ENCODE data around the gene OR5AL1.

DNA sequence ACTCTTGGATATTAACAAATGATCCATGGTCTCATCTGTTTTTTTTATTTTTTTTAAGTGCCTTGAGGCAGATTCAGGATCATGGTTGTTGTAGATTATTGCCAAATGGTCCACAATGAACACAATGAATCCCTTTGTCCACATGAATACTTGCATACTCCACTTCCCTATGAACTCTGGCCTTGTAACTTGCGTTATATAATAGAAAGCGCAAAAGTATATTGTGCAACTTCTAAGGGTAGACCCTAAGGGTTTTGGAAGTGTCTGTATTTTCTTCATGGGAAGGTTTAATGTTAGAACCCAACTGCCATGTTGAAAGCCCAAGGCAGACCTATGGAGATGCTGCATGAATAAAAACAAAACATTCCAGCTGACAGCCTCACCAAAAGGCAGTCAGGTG lies 8.1 kb upstream of the OR5AL1 start:
- TF ChIP-seq EZH2 (IDR thresholded peaks at IDR 0.05; ENCODE audit: borderline replicate concordance, low read depth, low read length, severe bottlenecking), result no peak
- TF ChIP-seq, protein P1, sequence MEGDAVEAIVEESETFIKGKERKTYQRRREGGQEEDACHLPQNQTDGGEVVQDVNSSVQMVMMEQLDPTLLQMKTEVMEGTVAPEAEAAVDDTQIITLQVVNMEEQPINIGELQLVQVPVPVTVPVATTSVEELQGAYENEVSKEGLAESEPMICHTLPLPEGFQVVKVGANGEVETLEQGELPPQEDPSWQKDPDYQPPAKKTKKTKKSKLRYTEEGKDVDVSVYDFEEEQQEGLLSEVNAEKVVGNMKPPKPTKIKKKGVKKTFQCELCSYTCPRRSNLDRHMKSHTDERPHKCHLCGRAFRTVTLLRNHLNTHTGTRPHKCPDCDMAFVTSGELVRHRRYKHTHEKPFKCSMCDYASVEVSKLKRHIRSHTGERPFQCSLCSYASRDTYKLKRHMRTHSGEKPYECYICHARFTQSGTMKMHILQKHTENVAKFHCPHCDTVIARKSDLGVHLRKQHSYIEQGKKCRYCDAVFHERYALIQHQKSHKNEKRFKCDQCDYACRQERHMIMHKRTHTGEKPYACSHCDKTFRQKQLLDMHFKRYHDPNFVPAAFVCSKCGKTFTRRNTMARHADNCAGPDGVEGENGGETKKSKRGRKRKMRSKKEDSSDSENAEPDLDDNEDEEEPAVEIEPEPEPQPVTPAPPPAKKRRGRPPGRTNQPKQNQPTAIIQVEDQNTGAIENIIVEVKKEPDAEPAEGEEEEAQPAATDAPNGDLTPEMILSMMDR (IDR thresholded peaks at IDR 0.05; ENCODE audit: borderline replicate concordance, extremely low read depth, low read length, poor library complexity, severe bottlenecking), result no peak

Measured in DND-41 (cell line).